T-cell (primary cell): ENCODE results near the gene DIS3L2. TPM values are rescaled to one million over a fixed set of nuclear protein-coding genes. Genes with fewer than 3 reads are reported as not detected.
A peak's percentile ranks its signal among the peaks of the same experiment; 100 is the strongest.

Source experiments
- ATAC-seq, 4 experiments: fragments of 200-7000 bp in 3 of 4; fragments of 150-1000 bp in 1 of 4; cut with Tn5 transposase; replicated peaks in 1 of 4; 1 replicate in 3 of 4; 2 replicates in 1 of 4; pipeline ENCODE4 v1.10.0; 2021; ENCODE audit warnings: moderate library complexity in 3 of 4, mild to moderate bottlenecking in 2 of 4, moderate number of reproducible peaks in 1 of 4
- CTCF ChIA-PET, 2 donors: fragments of 300-600 bp; sonication (Branson Sonifier 250); formaldehyde crosslinking; loops; one replicate each; lab custom pipeline; 2022; ENCODE audit warnings: antibody characterized with exemption in 2 of 2; lab: Charles Lee
- POLR2A ChIA-PET, 2 donors: fragments of 300-600 bp; sonication (Branson Sonifier 250); formaldehyde crosslinking; loops; one replicate each; lab custom pipeline; 2022; ENCODE audit warnings: antibody characterized with exemption in 2 of 2; lab: Charles Lee
- DNase-seq, 35 experiments: peaks; one replicate each; pipeline versions ENCODE4 v3.0.0 to v3.0.0-alpha.2; 2013 to 2023
- H3K27ac ChIP-seq: one replicate; pipeline ENCODE4 v1.5.1; 2013; ENCODE audit warnings: low read length
- H3K27me3 ChIP-seq, 2 experiments: replicated peaks in 1 of 2; 1 replicate in 1 of 2; 2 replicates in 1 of 2; pipeline versions ENCODE4 v1.6.1 to v1.7.0; 2013; ENCODE audit warnings: low read length in 1 of 2, mixed read lengths in 1 of 2; ENCODE audit not compliant: control insufficient read depth in 2 of 2, insufficient read depth in 2 of 2; ENCODE audit errors: extremely low read depth in 1 of 2
- H3K36me3 ChIP-seq, 2 donors: 1 replicate in 1 of 2; 2 replicates in 1 of 2; pipeline versions ENCODE4 v1.6.1 to v1.7.0; 2013; ENCODE audit warnings: low read length in 1 of 2; ENCODE audit not compliant: control insufficient read depth in 2 of 2, insufficient read depth in 1 of 2; ENCODE audit errors: extremely low read depth in 1 of 2
- H3K4me1 ChIP-seq, 2 experiments: 1 replicate in 1 of 2; 2 replicates in 1 of 2; pipeline versions ENCODE4 v1.6.1 to v1.7.0; 2013; ENCODE audit warnings: low read length in 2 of 2, mixed read lengths in 1 of 2; ENCODE audit not compliant: insufficient read depth in 2 of 2, control insufficient read depth in 1 of 2; ENCODE audit errors: extremely low read depth in 1 of 2
- H3K4me3 ChIP-seq, 2 donors: 1 replicate in 1 of 2; 2 replicates in 1 of 2; pipeline versions ENCODE4 v1.5.1 to v1.7.0; 2013; ENCODE audit warnings: mild to moderate bottlenecking in 2 of 2, low read length in 1 of 2, moderate library complexity in 1 of 2; ENCODE audit not compliant: control insufficient read depth in 1 of 2; ENCODE audit errors: extremely low read depth in 1 of 2
- H3K9me3 ChIP-seq: 2 replicates; pipeline ENCODE4 v1.7.0; 2013
- H3K27ac Mint-ChIP-seq, 2 donors: one replicate each; pipeline ENCODE4 v1.8.0; 2020 to 2021; ENCODE audit warnings: mild to moderate bottlenecking in 2 of 2, mixed read lengths in 2 of 2
- H3K27me3 Mint-ChIP-seq, 2 donors: one replicate each; pipeline ENCODE4 v1.8.0; 2021 to 2022; ENCODE audit warnings: mixed read lengths in 2 of 2
- H3K36me3 Mint-ChIP-seq: one replicate; pipeline ENCODE4 v1.8.0; 2021; ENCODE audit warnings: mixed read lengths
- H3K4me1 Mint-ChIP-seq, 3 donors: one replicate each; pipeline ENCODE4 v1.8.0; 2020 to 2022; ENCODE audit warnings: mixed read lengths in 3 of 3, mild to moderate bottlenecking in 1 of 3
- H3K4me3 Mint-ChIP-seq, 3 donors: one replicate each; pipeline ENCODE4 v1.8.0; 2020 to 2022; ENCODE audit warnings: mild to moderate bottlenecking in 3 of 3, mixed read lengths in 3 of 3, moderate library complexity in 3 of 3
- H3K9me3 Mint-ChIP-seq, 3 donors: one replicate each; pipeline ENCODE4 v1.8.0; 2020 to 2022; ENCODE audit warnings: mixed read lengths in 3 of 3
- WGBS: methylation state at CpG from one replicate; pipeline ENCODE4 v1.1.5; 2013; ENCODE audit warnings: missing lambda C conversion rate; ENCODE audit not compliant: insufficient coverage; 5-methylcytosine and 5-hydroxymethylcytosine counted together
- total RNA-seq, 35 experiments: library from RNA in 6 of 35; stranded (reverse) in 6 of 35; fragments of 120-200 nt in 1 of 35; gene quantifications; one replicate each; pipeline versions ENCODE4 v1.2.1 to v1.2.4 and lab custom pipeline; 2013 to 2026

Gene DIS3L2
- total RNA-seq, 5 donors from 2014 or later (not counting 1 experiment from before 2014, with no cell fraction given): 55.0 to 70.9 (median 61.4) TPM

DNA sequence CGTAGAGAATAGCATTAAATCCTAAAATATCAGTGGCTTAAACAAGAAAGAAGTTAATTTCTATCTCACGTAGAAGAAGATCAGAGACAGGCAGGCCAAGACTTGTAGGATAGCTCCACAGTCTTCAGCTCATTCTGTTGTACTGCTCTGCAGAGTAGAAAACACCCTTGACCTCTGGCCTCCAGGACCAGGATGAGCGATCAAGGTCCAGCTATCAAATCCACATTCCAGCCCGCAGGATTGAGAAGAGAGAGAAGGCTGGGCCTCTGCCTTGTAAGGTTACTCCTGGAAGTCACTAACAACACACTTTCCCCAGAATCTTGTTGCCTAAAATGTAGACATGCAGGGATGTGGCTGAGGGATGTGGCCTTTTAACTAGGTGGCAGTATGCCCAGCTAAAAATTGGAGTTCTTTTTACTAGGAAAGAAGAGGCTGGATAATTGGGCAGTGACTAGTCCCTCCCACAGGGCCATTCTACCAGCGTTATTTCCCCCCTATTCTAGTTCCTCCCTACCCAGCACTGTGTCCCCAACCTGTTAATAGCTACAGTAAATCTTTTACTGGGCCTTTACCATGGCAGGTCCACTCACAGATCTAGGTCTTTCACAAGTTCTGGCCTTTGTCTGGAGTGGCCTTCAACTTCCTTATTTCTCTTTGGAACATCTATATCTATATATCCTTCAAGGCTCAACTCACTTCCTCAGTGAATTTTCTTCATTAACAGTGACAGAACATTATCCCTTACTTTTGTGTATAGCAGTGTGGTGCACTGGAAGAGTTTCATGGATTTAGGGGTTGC lies 165.0 kb downstream of the DIS3L2 start:
- ATAC-seq (no peak), DNase-seq (no peak)
- Mint-ChIP-seq H3K9me3 (no peaks in the 10 kb centered on the region), H3K4me3 (no peak overlapping the region), H3K36me3 (peaks cover 39% of the 10 kb centered on the region), H3K4me1 (peaks cover 9 to 24% (median 15%) of the 10 kb centered on the region in 3 donors), H3K27me3 (no peaks in the 10 kb centered on the region), H3K27ac (no peak overlapping the region)
- no peak overlapping the region for H3K4me3 ChIP-seq
- 100% methylated on average over 3 of the region's 5 CpGs for WGBS
- POLR2A ChIA-PET: no interaction called here
- H3K4me1 ChIP-seq: no peaks in the 10 kb centered on the region
- no peaks in the 10 kb centered on the region for H3K27me3 ChIP-seq
- no peaks in the 10 kb centered on the region for H3K9me3 ChIP-seq
- peaks cover 2 to 4% of the 10 kb centered on the region in 2 donors for H3K36me3 ChIP-seq
- H3K27ac ChIP-seq: no peak overlapping the region
- CTCF ChIA-PET: interaction anchor here (0.6 to 1.5 kb wide), 4 partner anchors 15 to 25 kb away, joined by 3 to 4 read pairs (median 3); no protein-coding TSS in a partner anchor

DNA sequence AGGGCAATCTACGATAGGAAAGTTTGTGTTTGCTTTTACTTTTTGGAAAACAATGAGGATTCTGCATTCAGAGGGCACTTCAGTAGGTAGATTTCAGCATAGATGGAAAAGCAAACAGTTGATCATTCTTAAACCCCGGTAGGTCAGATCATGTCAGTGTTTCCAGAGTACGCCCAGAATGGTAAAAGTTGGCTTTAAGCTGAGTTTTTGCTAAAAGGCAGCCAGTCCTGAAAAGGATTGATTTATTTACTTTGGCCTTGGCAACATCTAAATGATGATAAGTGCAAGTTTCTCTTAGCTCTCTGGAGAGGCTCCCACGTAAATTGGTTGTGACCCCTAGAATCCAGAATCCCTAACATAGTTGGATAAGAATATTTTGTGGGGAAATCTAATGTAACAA lies 168.0 kb downstream of the DIS3L2 start:
- Histone ChIP-seq H3K9me3 (no peaks in the 10 kb centered on the region), H3K27ac (no peak overlapping the region), H3K4me3 (no peak overlapping the region), H3K4me1 (no peaks in the 10 kb centered on the region), H3K27me3 (no peaks in the 10 kb centered on the region), H3K36me3 (peaks cover 2 to 20% of the 10 kb centered on the region in 2 donors)
- no peak overlapping the region for H3K27ac Mint-ChIP-seq
- ChIA-PET POLR2A (no interaction called here), CTCF (no interaction called here)
- ATAC-seq (no peak), DNase-seq (no peak)
- H3K4me3 Mint-ChIP-seq: no peak overlapping the region
- peaks cover 47% of the 10 kb centered on the region for H3K36me3 Mint-ChIP-seq
- no peaks in the 10 kb centered on the region for H3K9me3 Mint-ChIP-seq
- H3K4me1 Mint-ChIP-seq: peaks cover 0 to 8% (median 4%) of the 10 kb centered on the region in 3 donors
- no peaks in the 10 kb centered on the region for H3K27me3 Mint-ChIP-seq
- WGBS: 83% methylated on average over 3 of the region's 4 CpGs

DNA sequence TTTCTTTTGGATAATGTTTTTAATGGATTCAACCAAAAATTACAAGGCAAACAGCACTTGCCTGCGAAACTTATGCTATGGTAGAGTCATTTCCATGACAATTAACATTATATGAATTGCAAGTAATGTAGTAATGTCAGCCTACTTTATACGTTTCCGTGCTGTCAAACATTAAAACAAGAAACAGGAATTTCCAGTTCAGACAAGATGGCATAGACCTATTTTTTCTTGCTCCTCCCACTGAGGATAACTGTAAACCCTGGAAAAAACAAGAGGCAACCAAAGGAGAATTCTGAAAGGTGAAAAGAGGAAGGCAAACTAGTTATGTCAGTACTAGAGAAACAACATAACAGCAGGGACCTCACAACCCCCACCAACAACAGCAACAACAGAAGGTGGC lies 170.7 kb downstream of the DIS3L2 start:
- no peak overlapping the region for H3K4me3 ChIP-seq
- H3K9me3 ChIP-seq: no peaks in the 10 kb centered on the region
- peaks cover 2 to 20% of the 10 kb centered on the region in 2 donors for H3K36me3 ChIP-seq
- no peaks in the 10 kb centered on the region for H3K27me3 ChIP-seq
- no peak overlapping the region for H3K4me3 Mint-ChIP-seq
- H3K27ac ChIP-seq: no peak overlapping the region
- DNase-seq (no peak), ATAC-seq (no peak)
- H3K9me3 Mint-ChIP-seq: no peaks in the 10 kb centered on the region
- ChIA-PET POLR2A (no interaction called here), CTCF (no interaction called here)
- H3K27ac Mint-ChIP-seq: no peak overlapping the region
- peaks cover 19 to 24% (median 22%) of the 10 kb centered on the region in 3 donors for H3K4me1 Mint-ChIP-seq
- H3K27me3 Mint-ChIP-seq: no peaks in the 10 kb centered on the region
- WGBS: no CpG with 5 or more reads among the region's 3 CpGs
- peaks cover 35% of the 10 kb centered on the region for H3K36me3 Mint-ChIP-seq
- H3K4me1 ChIP-seq: peaks cover 0 to 19% of the 10 kb centered on the region in 2 experiments

DNA sequence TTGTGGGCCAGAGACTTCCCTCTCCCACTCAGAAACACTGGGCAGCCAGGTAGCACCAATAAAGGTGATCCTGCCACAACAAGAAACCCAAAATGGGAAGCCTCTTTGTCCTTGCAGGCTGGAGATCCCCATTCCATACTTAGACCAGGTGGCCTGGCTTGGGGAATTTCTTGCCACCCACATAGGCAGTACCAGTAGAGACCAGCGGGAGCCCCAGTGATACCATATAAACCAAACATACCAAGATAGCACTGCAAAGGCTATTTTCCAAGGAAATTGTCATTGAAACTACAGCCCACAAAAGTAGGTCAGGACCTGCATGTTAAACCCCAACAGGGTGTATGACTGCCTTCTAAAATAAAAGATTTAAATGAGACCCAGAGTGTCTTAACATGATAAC lies 171.6 kb downstream of the DIS3L2 start:
- no peaks in the 10 kb centered on the region for H3K27me3 ChIP-seq
- WGBS: 83% methylated on average over 1 of the region's 1 CpG
- H3K27ac ChIP-seq: no peak overlapping the region
- no peak for ATAC-seq
- peaks cover 23 to 30% (median 26%) of the 10 kb centered on the region in 3 donors for H3K4me1 Mint-ChIP-seq
- H3K4me3 ChIP-seq: no peak overlapping the region
- no peak for DNase-seq
- H3K36me3 Mint-ChIP-seq: peaks cover 29% of the 10 kb centered on the region
- no peak overlapping the region for H3K27ac Mint-ChIP-seq
- H3K4me1 ChIP-seq: peaks cover 3 to 27% of the 10 kb centered on the region in 2 experiments
- no peaks in the 10 kb centered on the region for H3K27me3 Mint-ChIP-seq
- POLR2A ChIA-PET: no interaction called here
- no peaks in the 10 kb centered on the region for H3K9me3 Mint-ChIP-seq
- no peak overlapping the region for H3K4me3 Mint-ChIP-seq
- H3K9me3 ChIP-seq: no peaks in the 10 kb centered on the region
- H3K36me3 ChIP-seq: peaks cover 2 to 20% of the 10 kb centered on the region in 2 donors
- CTCF ChIA-PET: no interaction called here

DNA sequence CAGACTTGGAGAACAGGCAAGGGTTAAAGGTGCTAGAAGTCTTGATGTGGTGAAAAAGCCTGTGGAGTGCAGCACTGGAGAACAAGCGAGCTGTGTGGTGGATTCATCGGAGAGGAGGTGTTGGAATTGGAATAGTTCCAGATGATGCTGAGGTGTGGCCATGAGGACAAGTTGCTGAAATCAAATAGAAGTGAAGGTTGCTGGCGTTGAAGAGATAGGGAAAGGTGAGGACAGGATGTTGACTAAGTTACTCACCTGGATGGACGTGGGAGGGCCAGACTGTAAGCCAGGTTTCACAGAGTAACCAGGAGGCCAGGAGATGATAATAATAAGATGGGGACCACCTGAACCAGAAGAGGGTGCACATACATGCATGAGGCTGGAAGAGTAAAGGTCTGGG lies 173.4 kb downstream of the DIS3L2 start:
- no peak for DNase-seq
- Histone ChIP-seq H3K36me3 (peaks cover 2 to 20% of the 10 kb centered on the region in 2 donors), H3K27ac (no peak overlapping the region), H3K27me3 (no peaks in the 10 kb centered on the region), H3K9me3 (no peaks in the 10 kb centered on the region), H3K4me3 (no peak overlapping the region), H3K4me1 (peaks cover 8 to 42% of the 10 kb centered on the region in 2 experiments)
- H3K4me1 Mint-ChIP-seq: peaks cover 39 to 47% (median 43%) of the 10 kb centered on the region in 3 donors
- POLR2A ChIA-PET: interaction anchor here in 1 of 2 donors (0.6 kb wide), 1 partner anchor 12 kb away, joined by 3 read pairs; no protein-coding TSS in a partner anchor
- H3K9me3 Mint-ChIP-seq: no peaks in the 10 kb centered on the region
- no peak for ATAC-seq
- WGBS: 90% methylated on average over 4 of the region's 4 CpGs
- peak overlapping the region; percentile 10 to 79 for H3K27ac Mint-ChIP-seq
- H3K4me3 Mint-ChIP-seq: peak overlapping the region in 1 of 3 donors; percentile 1
- CTCF ChIA-PET: no interaction called here
- H3K27me3 Mint-ChIP-seq: no peaks in the 10 kb centered on the region
- peaks cover 30% of the 10 kb centered on the region for H3K36me3 Mint-ChIP-seq

DNA sequence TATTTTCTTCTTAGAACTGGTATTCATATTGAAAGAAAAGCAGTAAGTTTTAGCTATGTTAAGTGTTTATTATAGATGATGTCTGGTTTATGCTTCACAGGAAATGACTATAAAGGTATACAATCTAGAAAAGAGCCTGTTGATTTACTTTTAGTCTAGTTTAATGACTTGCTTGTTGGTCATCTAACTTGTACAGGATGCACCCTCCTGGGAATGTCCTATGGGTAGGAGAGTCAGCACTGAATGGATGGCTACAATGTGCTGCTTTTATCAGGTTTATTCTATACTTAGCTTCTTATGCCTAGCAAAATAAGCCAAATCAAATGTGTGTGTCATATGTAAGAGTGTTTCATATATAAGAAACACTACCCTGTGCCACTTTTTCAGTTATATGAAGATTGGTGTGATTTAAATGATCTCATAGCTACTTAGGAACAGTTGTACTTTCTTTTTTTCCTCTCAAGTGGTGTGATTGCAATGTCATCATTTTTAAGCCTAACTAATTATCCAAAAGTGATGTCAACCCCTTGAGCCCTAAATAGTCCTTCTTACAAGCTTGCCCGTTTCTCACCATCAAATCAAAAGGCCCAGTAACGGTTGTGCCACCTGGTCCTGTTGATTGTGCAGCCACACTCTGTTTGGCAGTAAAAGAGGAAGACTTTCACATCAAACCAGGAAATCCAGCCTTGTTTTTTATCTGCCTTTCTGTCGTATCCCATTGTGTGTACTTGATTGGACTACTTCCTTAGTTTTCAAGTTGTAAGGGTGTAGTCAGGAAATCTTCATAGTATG lies 176.0 kb downstream of the DIS3L2 start:
- Histone ChIP-seq H3K4me1 (peaks cover 8 to 51% of the 10 kb centered on the region in 2 experiments), H3K9me3 (no peaks in the 10 kb centered on the region), H3K27ac (no peak overlapping the region), H3K27me3 (no peaks in the 10 kb centered on the region), H3K4me3 (no peak overlapping the region), H3K36me3 (peaks cover under 1 to 9% of the 10 kb centered on the region in 2 donors)
- Mint-ChIP-seq H3K27me3 (no peaks in the 10 kb centered on the region), H3K9me3 (no peaks in the 10 kb centered on the region), H3K36me3 (peaks cover 11% of the 10 kb centered on the region), H3K27ac (peak overlapping the region; percentile 78 to 79), H3K4me3 (no peak overlapping the region), H3K4me1 (peaks cover 46 to 61% (median 57%) of the 10 kb centered on the region in 3 donors)
- ATAC-seq (no peak), DNase-seq (no peak)
- POLR2A ChIA-PET: no interaction called here
- CTCF ChIA-PET: no interaction called here
- WGBS: 60% methylated on average over 1 of the region's 3 CpGs
